ENCODE measurements around the gene SRP54. TPM values are rescaled to one million over a fixed set of nuclear protein-coding genes. Genes with fewer than 3 reads are reported as not detected.

Gene SRP54
- total and polyA plus RNA-seq, 2 of the 13 experiments (the other 11 are each of a cell fraction or from before 2014, with no cell fraction given) = 42.2 to 207 TPM

DNA sequence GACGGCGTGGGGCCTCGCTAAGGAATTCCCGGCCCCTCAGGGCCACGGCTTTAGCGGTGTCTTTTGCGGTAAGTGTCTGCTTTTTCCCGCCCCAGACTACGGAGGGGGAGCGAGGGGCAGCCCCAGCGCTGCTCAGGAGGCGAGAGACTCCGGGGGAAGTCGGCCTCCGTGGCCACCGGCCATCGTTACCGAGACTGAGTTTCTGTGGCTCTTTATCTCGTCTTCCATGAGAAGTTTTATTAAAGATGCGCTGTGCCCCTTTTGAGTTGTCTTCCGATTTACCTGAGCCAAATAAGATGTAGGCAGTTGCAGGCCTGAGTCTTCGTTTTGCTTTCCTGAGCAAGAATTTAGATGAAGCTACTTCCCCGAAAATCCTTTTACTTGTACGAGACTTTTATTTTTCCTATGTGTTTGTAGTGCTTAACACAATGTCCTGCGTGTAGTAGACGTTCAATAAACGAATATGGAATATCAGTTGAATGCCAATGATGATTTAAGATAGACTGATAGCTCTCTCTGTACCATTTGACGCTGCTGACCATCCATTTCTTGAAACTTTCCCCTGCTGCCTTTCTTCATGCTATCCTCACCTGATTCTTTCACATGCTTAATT, 462 bp downstream of the SRP54 start (continued):
- TF ChIP-seq KDM5A (IDR thresholded peaks at IDR 0.05; ENCODE audit: borderline replicate concordance, low read length) = peak; percentile 19; the same call in 1 of the 2 replicates
- TF ChIP-seq ZNF598 (CRISPR knock-in tag; IDR thresholded peaks at IDR 0.05; ENCODE audit: borderline replicate concordance) = peak; percentile 77; the same call in 1 of the 2 replicates
- TF ChIP-seq, protein P1, sequence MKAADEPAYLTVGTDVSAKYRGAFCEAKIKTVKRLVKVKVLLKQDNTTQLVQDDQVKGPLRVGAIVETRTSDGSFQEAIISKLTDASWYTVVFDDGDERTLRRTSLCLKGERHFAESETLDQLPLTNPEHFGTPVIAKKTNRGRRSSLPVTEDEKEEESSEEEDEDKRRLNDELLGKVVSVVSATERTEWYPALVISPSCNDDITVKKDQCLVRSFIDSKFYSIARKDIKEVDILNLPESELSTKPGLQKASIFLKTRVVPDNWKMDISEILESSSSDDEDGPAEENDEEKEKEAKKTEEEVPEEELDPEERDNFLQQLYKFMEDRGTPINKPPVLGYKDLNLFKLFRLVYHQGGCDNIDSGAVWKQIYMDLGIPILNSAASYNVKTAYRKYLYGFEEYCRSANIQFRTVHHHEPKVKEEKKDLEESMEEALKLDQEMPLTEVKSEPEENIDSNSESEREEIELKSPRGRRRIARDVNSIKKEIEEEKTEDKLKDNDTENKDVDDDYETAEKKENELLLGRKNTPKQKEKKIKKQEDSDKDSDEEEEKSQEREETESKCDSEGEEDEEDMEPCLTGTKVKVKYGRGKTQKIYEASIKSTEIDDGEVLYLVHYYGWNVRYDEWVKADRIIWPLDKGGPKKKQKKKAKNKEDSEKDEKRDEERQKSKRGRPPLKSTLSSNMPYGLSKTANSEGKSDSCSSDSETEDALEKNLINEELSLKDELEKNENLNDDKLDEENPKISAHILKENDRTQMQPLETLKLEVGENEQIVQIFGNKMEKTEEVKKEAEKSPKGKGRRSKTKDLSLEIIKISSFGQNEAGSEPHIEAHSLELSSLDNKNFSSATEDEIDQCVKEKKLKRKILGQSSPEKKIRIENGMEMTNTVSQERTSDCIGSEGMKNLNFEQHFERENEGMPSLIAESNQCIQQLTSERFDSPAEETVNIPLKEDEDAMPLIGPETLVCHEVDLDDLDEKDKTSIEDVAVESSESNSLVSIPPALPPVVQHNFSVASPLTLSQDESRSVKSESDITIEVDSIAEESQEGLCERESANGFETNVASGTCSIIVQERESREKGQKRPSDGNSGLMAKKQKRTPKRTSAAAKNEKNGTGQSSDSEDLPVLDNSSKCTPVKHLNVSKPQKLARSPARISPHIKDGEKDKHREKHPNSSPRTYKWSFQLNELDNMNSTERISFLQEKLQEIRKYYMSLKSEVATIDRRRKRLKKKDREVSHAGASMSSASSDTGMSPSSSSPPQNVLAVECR (CRISPR knock-in tag; IDR thresholded peaks at IDR 0.05; ENCODE audit: borderline replicate concordance) = 0 out of 2 replicates have a peak, but pooled peaks have one; percentile 36
- TF ChIP-seq HDAC2 (CRISPR knock-in tag; IDR thresholded peaks at IDR 0.05) = no peak
- TF ChIP-seq PHB2 (IDR thresholded peaks at IDR 0.05; ENCODE audit: partially characterized antibody) = no peak
- TF ChIP-seq, protein P2, sequence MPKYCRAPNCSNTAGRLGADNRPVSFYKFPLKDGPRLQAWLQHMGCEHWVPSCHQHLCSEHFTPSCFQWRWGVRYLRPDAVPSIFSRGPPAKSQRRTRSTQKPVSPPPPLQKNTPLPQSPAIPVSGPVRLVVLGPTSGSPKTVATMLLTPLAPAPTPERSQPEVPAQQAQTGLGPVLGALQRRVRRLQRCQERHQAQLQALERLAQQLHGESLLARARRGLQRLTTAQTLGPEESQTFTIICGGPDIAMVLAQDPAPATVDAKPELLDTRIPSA (CRISPR knock-in tag; IDR thresholded peaks at IDR 0.05; ENCODE audit: borderline replicate concordance) = 0 out of 2 replicates have a peak, but pooled peaks have one; percentile 40
- TF ChIP-seq, protein P3, sequence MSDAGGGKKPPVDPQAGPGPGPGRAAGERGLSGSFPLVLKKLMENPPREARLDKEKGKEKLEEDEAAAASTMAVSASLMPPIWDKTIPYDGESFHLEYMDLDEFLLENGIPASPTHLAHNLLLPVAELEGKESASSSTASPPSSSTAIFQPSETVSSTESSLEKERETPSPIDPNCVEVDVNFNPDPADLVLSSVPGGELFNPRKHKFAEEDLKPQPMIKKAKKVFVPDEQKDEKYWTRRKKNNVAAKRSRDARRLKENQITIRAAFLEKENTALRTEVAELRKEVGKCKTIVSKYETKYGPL (CRISPR knock-in tag; IDR thresholded peaks at IDR 0.05) = 0 out of 2 replicates have a peak, but pooled peaks have one; percentile 55
- TF ChIP-seq ZKSCAN5 (CRISPR knock-in tag; IDR thresholded peaks at IDR 0.05) = 0 out of 2 replicates have a peak, but pooled peaks have one; percentile 39
- TF ChIP-seq, protein P4, sequence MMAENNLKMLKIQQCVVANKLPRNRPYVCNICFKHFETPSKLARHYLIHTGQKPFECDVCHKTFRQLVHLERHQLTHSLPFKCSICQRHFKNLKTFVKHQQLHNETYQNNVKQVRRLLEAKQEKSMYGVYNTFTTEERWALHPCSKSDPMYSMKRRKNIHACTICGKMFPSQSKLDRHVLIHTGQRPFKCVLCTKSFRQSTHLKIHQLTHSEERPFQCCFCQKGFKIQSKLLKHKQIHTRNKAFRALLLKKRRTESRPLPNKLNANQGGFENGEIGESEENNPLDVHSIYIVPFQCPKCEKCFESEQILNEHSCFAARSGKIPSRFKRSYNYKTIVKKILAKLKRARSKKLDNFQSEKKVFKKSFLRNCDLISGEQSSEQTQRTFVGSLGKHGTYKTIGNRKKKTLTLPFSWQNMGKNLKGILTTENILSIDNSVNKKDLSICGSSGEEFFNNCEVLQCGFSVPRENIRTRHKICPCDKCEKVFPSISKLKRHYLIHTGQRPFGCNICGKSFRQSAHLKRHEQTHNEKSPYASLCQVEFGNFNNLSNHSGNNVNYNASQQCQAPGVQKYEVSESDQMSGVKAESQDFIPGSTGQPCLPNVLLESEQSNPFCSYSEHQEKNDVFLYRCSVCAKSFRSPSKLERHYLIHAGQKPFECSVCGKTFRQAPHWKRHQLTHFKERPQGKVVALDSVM (CRISPR knock-in tag; IDR thresholded peaks at IDR 0.05) = no peak
- peak; percentile 18; the same call in 1 of the 2 replicates for TF ChIP-seq ZNF430 (CRISPR knock-in tag; IDR thresholded peaks at IDR 0.05)
- no peak for TF ChIP-seq ZNF33A (CRISPR knock-in tag; IDR thresholded peaks at IDR 0.05; ENCODE audit: borderline replicate concordance)
- no peak for TF ChIP-seq FOXJ3 (CRISPR knock-in tag; IDR thresholded peaks at IDR 0.05; ENCODE audit: borderline replicate concordance)
- no peak for TF ChIP-seq MIXL1 (CRISPR knock-in tag; IDR thresholded peaks at IDR 0.05)
- peak; percentile 13; the same call in 1 of the 2 replicates for TF ChIP-seq SMAD9 (CRISPR knock-in tag; IDR thresholded peaks at IDR 0.05)
- TF ChIP-seq, protein P5, sequence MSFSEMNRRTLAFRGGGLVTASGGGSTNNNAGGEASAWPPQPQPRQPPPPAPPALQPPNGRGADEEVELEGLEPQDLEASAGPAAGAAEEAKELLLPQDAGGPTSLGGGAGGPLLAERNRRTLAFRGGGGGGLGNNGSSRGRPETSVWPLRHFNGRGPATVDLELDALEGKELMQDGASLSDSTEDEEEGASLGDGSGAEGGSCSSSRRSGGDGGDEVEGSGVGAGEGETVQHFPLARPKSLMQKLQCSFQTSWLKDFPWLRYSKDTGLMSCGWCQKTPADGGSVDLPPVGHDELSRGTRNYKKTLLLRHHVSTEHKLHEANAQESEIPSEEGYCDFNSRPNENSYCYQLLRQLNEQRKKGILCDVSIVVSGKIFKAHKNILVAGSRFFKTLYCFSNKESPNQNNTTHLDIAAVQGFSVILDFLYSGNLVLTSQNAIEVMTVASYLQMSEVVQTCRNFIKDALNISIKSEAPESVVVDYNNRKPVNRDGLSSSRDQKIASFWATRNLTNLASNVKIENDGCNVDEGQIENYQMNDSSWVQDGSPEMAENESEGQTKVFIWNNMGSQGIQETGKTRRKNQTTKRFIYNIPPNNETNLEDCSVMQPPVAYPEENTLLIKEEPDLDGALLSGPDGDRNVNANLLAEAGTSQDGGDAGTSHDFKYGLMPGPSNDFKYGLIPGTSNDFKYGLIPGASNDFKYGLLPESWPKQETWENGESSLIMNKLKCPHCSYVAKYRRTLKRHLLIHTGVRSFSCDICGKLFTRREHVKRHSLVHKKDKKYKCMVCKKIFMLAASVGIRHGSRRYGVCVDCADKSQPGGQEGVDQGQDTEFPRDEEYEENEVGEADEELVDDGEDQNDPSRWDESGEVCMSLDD (CRISPR knock-in tag; IDR thresholded peaks at IDR 0.05; ENCODE audit: borderline replicate concordance) = no peak
- peak; percentile 53; the same call in 1 of the 2 replicates for TF ChIP-seq ZNF768 (CRISPR knock-in tag; IDR thresholded peaks at IDR 0.05)
- TF ChIP-seq, protein P6, sequence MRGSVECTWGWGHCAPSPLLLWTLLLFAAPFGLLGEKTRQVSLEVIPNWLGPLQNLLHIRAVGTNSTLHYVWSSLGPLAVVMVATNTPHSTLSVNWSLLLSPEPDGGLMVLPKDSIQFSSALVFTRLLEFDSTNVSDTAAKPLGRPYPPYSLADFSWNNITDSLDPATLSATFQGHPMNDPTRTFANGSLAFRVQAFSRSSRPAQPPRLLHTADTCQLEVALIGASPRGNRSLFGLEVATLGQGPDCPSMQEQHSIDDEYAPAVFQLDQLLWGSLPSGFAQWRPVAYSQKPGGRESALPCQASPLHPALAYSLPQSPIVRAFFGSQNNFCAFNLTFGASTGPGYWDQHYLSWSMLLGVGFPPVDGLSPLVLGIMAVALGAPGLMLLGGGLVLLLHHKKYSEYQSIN (CRISPR knock-in tag; IDR thresholded peaks at IDR 0.05; ENCODE audit: borderline replicate concordance) = no peak
